DND-41 (cell line): ENCODE measurements around the gene LRG1.

Experiments used
- EZH2 ChIP-seq: IDR thresholded peaks from 3 replicates; pipeline ENCODE4 v1.6.1; 2012; ENCODE audit warnings: borderline replicate concordance, low read depth, mild to moderate bottlenecking, moderate library complexity, low read length, inconsistent platforms; ENCODE audit not compliant: severe bottlenecking
- TF ChIP-seq, protein P1 (sequence below): IDR thresholded peaks from 2 replicates; pipeline ENCODE4 v1.5.1; 2012; ENCODE audit warnings: borderline replicate concordance, low read length, moderate library complexity, mild to moderate bottlenecking; ENCODE audit not compliant: poor library complexity, severe bottlenecking; ENCODE audit errors: extremely low read depth

DNA sequence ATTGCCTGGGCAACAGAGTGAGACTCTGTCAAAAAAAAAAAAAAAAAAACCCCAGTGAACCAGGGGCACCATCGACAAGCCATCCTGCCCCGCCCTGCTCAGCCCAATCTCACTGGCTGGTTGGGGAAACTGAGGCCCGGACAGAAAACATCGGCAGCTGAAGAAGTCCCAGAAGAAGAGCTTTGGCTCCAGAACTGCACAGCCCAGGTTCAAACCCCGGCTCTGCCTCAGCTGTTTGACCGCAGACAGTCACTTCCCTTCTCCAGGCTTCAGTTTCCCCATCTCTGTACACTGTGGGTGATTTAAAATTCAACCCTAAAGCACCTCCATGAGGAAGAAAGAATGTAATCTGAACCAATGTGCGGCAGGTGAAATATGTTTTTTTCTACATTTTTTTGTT, 29.1 kb upstream of the LRG1 start:
- TF ChIP-seq, protein P1, sequence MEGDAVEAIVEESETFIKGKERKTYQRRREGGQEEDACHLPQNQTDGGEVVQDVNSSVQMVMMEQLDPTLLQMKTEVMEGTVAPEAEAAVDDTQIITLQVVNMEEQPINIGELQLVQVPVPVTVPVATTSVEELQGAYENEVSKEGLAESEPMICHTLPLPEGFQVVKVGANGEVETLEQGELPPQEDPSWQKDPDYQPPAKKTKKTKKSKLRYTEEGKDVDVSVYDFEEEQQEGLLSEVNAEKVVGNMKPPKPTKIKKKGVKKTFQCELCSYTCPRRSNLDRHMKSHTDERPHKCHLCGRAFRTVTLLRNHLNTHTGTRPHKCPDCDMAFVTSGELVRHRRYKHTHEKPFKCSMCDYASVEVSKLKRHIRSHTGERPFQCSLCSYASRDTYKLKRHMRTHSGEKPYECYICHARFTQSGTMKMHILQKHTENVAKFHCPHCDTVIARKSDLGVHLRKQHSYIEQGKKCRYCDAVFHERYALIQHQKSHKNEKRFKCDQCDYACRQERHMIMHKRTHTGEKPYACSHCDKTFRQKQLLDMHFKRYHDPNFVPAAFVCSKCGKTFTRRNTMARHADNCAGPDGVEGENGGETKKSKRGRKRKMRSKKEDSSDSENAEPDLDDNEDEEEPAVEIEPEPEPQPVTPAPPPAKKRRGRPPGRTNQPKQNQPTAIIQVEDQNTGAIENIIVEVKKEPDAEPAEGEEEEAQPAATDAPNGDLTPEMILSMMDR, result no peak
- no peak for TF ChIP-seq EZH2
